Germinal center (tissue), 1 donor: Measurements from ENCODE around the gene DRD2.
"Not testable (repeated sequence)": the region's sequence is repeated elsewhere in the genome, so short reads cannot be mapped to it uniquely, and the experiment has no call there.

Source experiments
- DNase-seq: peaks from one replicate; pipeline ENCODE4 v3.0.0; 2012; ENCODE audit warnings: mixed read lengths, low spot score

The DRD2 gene

GRCh38 chr11:113475160-113475761, at the start of gene DRD2:
TSS of gene DRD2 (minus strand) at chr11:113475398. CDS start at chr11:113424651, 50,747 bp downstream.
- no peak for DNase-seq

- DNase-seq, result not testable (repeated sequence)
These were observed 48.7 kb upstream of the DRD2 start for GRCh38 chr11:113523906-113524305.

GRCh38 chr11:113521737-113522517, 46.7 kb upstream of the DRD2 start:
- DNase-seq, result no peak

- no peak for DNase-seq
These were observed 44.9 kb upstream of the DRD2 start for GRCh38 chr11:113519989-113520613.

- no peak for DNase-seq
These were observed 43.7 kb upstream of the DRD2 start for GRCh38 chr11:113518716-113519495.

GRCh38 chr11:113517361-113517760, 42.2 kb upstream of the DRD2 start:
- DNase-seq, result no peak

- no peak for DNase-seq
These were observed 39.7 kb upstream of the DRD2 start for GRCh38 chr11:113514856-113515255.

GRCh38 chr11:113507341-113507740, 32.1 kb upstream of the DRD2 start:
- DNase-seq, result no peak

GRCh38 chr11:113506893-113507292, 31.7 kb upstream of the DRD2 start:
- DNase-seq, result no peak

GRCh38 chr11:113506461-113506860, 31.3 kb upstream of the DRD2 start:
- DNase-seq, result no peak

- DNase-seq, result no peak
These were observed 30.6 kb upstream of the DRD2 start for GRCh38 chr11:113505541-113506375.

GRCh38 chr11:113505046-113505445, 29.8 kb upstream of the DRD2 start:
- no peak for DNase-seq

GRCh38 chr11:113504586-113504985, 29.4 kb upstream of the DRD2 start:
- DNase-seq, result no peak

- DNase-seq, result no peak
These were observed 28.9 kb upstream of the DRD2 start for GRCh38 chr11:113504071-113504470.

- DNase-seq, result no peak
These were observed 22.1 kb upstream of the DRD2 start for GRCh38 chr11:113497066-113497910.

GRCh38 chr11:113496026-113496651, 20.9 kb upstream of the DRD2 start:
- DNase-seq, result no peak

GRCh38 chr11:113494021-113494420, 18.8 kb upstream of the DRD2 start:
- no peak for DNase-seq

GRCh38 chr11:113493206-113493605, 18.0 kb upstream of the DRD2 start:
- DNase-seq, result no peak

- no peak for DNase-seq
These were observed 13.7 kb upstream of the DRD2 start for GRCh38 chr11:113488931-113489351.

- DNase-seq, result no peak
These were observed 12.4 kb upstream of the DRD2 start for GRCh38 chr11:113487622-113488021.
